Kidney epithelial cell (primary cell): Measurements from ENCODE around the gene MPRIP. TPM values are rescaled to one million over a fixed set of nuclear protein-coding genes. Genes with fewer than 3 reads are reported as not detected.
"Not testable (repeated sequence)": the region's sequence is repeated elsewhere in the genome, so short reads cannot be mapped to it uniquely, and the experiment has no call there.

ENCODE experiments used
- DNase-seq: peaks from one replicate; pipeline ENCODE4 v3.0.0-alpha.2; 2010; ENCODE audit warnings: low read depth
- H3K27me3 ChIP-seq: 2 replicates; pipeline ENCODE4 v1.6.0; 2011; ENCODE audit warnings: low read length; ENCODE audit not compliant: control insufficient read depth, insufficient read depth
- H3K36me3 ChIP-seq: 2 replicates; pipeline ENCODE4 v1.5.1; 2011; ENCODE audit warnings: low read length; ENCODE audit not compliant: control insufficient read depth, insufficient read depth
- H3K4me3 ChIP-seq: 2 replicates; pipeline ENCODE4 v1.5.1; 2011; ENCODE audit warnings: low read depth, mild to moderate bottlenecking, control low read depth, low read length
- total RNA-seq: library from RNA; depleted of rRNA; stranded (reverse); fragments of >200 nt; gene quantifications from 2 replicates; pipeline ENCODE4 v1.2.3, GENCODE V29; 2015
- TF ChIP-seq, protein P1 (sequence below): IDR thresholded peaks from 2 replicates; pipeline ENCODE4 v1.5.1; 2011; ENCODE audit warnings: mild to moderate bottlenecking, moderate library complexity, low read length, control low read depth, inconsistent platforms; ENCODE audit not compliant: insufficient read depth, poor library complexity, severe bottlenecking

The MPRIP gene
- total RNA-seq, 1 donor from 2014 or later = 99.6 TPM

DNA sequence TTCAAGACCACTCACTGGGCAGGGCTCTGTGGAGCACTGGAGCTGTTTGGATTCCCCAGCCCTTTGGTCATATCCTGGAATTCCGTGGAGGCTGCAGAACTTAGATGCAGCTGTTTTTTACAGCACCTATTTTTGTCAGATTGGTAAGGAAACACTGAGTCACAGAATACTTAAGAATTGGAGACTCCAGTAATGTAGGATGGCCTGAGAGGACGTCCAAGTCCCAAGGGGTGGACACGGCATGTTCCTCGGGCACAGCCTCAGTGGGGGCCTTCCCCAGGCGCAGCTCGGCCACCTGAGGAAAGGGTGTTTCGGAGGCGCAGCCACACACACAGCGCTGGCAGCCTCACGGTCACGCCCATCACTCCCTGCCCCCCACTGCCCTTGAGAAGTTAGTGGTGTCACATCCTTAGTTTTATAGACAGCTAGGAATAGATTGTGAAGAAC is 149.1 kb downstream of the MPRIP start:
- Histone ChIP-seq H3K4me3 (no peak overlapping the region), H3K27me3 (no peaks in the 10 kb centered on the region), H3K36me3 (no peaks in the 10 kb centered on the region)
- TF ChIP-seq, protein P1, sequence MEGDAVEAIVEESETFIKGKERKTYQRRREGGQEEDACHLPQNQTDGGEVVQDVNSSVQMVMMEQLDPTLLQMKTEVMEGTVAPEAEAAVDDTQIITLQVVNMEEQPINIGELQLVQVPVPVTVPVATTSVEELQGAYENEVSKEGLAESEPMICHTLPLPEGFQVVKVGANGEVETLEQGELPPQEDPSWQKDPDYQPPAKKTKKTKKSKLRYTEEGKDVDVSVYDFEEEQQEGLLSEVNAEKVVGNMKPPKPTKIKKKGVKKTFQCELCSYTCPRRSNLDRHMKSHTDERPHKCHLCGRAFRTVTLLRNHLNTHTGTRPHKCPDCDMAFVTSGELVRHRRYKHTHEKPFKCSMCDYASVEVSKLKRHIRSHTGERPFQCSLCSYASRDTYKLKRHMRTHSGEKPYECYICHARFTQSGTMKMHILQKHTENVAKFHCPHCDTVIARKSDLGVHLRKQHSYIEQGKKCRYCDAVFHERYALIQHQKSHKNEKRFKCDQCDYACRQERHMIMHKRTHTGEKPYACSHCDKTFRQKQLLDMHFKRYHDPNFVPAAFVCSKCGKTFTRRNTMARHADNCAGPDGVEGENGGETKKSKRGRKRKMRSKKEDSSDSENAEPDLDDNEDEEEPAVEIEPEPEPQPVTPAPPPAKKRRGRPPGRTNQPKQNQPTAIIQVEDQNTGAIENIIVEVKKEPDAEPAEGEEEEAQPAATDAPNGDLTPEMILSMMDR = no peak
- DNase-seq = peak; percentile 48

DNA sequence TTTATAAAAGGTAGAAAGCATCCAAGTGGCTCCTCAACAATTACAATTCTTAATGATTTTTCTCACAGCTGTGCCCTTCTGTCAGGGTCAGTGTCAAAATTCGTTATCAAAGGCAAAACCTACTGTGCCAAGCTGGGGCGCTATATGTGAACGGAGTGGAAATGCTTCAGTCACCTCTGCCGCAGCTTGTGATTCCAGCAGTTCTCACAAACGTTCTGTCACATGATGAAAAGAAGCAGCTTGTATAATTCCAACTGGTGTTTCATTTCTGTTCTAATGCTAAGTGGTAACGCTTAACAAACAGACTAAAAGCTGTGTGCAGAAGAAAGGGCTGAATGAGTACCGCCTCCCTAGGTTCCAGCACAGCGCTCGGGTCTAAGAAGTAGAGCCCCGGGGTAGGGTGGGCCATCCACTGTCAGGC is 149.7 kb downstream of the MPRIP start:
- Histone ChIP-seq H3K36me3 (no peaks in the 10 kb centered on the region), H3K27me3 (no peaks in the 10 kb centered on the region), H3K4me3 (no peak overlapping the region)
- TF ChIP-seq, protein P1 = no peak
- no peak for DNase-seq

DNA sequence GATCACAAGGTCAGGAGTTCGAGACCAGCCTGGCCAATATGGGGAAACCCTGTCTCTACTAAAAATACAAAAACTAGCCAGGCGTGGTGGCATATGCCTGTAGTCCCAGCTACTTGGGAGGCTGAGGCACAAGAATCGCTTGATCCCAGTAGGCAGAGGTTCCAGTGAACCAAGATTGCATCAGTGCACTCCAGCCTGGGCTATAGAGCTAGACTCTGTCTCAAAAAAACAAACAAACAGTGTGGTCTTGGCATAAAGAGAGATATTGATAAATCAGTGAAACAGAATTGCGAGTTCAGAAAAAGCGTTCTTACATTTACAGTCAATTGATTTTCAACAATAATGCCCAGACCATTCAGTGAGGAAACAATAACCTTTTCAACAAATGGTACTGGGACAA is 153.2 kb downstream of the MPRIP start:
- not testable (repeated sequence) for H3K36me3 ChIP-seq, H3K4me3 ChIP-seq, DNase-seq, H3K27me3 ChIP-seq

DNA sequence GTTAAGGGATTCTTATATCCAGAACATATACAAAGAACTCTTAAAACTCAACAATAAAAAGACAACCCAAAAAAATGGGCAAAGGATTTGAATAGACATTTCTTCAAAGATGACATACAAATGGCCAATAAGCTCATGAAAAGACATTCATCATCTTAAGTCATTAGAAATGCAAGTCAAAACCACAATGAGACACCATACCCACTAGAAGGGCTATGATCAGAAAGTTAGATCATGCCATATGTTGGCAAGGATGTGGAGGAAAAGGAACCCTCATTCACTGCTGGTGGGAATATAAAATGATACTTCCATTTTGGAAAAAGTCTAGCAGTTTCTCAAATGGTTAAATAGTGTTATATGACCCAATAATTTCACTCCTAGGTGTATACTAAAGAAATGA is 154.5 kb downstream of the MPRIP start:
- no peak for DNase-seq
- Histone ChIP-seq H3K4me3 (no peak overlapping the region), H3K27me3 (no peaks in the 10 kb centered on the region), H3K36me3 (no peaks in the 10 kb centered on the region)
- TF ChIP-seq, protein P1 = no peak

DNA sequence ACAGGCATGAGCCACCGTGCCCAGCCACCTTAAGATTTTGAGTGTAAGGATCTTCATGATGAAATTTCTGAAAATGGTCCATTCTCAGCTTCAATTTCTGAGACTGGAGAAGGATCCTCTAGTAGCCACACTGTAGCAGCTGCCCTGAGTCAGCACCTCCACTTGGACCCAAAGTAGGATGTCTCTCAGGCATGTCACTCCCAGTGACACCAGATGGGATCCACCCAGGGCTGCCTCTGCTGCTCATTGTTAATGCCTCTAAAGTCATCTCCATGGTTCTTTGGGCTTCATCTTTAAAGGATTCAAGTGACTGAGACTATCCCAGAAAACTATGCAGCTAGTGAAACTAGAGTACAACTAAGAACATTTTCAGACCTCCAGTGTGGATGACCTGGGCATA is 156.0 kb downstream of the MPRIP start:
- no peak for DNase-seq
- no peaks in the 10 kb centered on the region for H3K36me3 ChIP-seq
- H3K4me3 ChIP-seq = no peak overlapping the region
- H3K27me3 ChIP-seq = no peaks in the 10 kb centered on the region
- TF ChIP-seq, protein P1 = no peak

DNA sequence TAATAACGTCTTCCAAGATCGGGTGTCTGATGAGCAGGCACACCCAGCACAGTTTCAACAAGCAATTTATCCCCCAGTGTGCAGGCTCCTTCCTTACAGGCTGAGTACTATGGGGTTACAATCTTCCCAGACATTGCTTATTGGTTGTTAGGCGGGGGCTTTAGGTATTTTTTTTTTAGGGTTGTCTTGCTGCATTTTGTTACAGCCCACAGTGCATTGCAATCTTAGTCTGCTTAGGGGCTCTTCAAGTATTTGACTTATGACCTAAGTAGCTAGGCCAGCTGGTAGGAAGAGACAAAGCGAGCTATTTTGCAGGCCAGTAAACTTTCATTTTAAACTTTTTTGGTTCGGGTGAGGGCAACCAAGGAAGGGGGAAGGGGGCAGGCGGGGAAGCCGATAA is 158.1 kb downstream of the MPRIP start:
- H3K27me3 ChIP-seq = no peaks in the 10 kb centered on the region
- DNase-seq = no peak
- TF ChIP-seq, protein P1 = no peak
- H3K36me3 ChIP-seq = no peaks in the 10 kb centered on the region
- no peak overlapping the region for H3K4me3 ChIP-seq

DNA sequence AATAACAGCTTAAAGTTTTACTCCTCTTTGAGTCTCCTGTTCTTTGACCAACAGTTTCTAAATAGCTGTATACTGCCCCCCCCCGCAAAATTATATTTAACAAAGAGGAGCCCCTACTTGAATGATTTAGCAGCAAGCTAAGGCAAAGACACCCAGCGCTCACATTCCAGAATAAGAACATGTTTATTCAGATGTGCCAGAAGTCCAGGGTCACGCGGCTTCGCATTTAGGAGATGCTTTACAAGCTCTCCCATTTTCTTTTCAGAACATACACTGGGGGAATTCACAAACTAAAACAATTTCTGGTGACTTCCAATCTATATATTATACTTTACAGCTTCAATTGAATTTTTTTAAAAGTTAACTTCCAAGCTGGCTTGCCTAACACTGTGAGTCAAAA is 158.6 kb downstream of the MPRIP start:
- Histone ChIP-seq H3K27me3 (no peaks in the 10 kb centered on the region), H3K36me3 (no peaks in the 10 kb centered on the region), H3K4me3 (no peak overlapping the region)
- DNase-seq = no peak
- TF ChIP-seq, protein P1 = no peak
